Calu3 (cell line): ENCODE results near the gene NDUFB1. TPM values are rescaled to one million over a fixed set of nuclear protein-coding genes. Genes with fewer than 3 reads are reported as not detected.

Experiments used
- BruUV-seq: library from RNA; stranded (reverse); fragments of 400-500 nt; replicated peaks from 2 replicates; lab custom pipeline; 2021; lab: Mats Ljungman, UMichigan
- CTCF ChIA-PET: fragments of 300-600 bp; sonication (Branson Sonifier 250); formaldehyde crosslinking; loops from one replicate; lab custom pipeline; 2022; ENCODE audit warnings: antibody characterized with exemption; lab: Charles Lee
- DNase-seq: peaks from one replicate; pipeline ENCODE4 v3.0.0; 2022
- H3K27ac Mint-ChIP-seq: one replicate; pipeline ENCODE4 v1.8.0; 2022; ENCODE audit warnings: mixed read lengths; ENCODE audit not compliant: unreplicated experiment
- H3K27me3 Mint-ChIP-seq: one replicate; pipeline ENCODE4 v1.8.0; 2022; ENCODE audit warnings: mixed read lengths; ENCODE audit not compliant: unreplicated experiment
- H3K36me3 Mint-ChIP-seq: one replicate; pipeline ENCODE4 v1.8.0; 2022; ENCODE audit warnings: mild to moderate bottlenecking, moderate library complexity, mixed read lengths; ENCODE audit not compliant: insufficient read depth, unreplicated experiment
- H3K4me1 Mint-ChIP-seq: one replicate; pipeline ENCODE4 v1.8.0; 2022; ENCODE audit warnings: mild to moderate bottlenecking, low read depth, mixed read lengths; ENCODE audit not compliant: unreplicated experiment
- H3K4me3 Mint-ChIP-seq: one replicate; pipeline ENCODE4 v1.8.0; 2022; ENCODE audit warnings: mild to moderate bottlenecking, low read depth, moderate library complexity, mixed read lengths; ENCODE audit not compliant: unreplicated experiment
- H3K9me3 Mint-ChIP-seq: one replicate; pipeline ENCODE4 v1.8.0; 2022; ENCODE audit warnings: low read depth, mixed read lengths; ENCODE audit not compliant: unreplicated experiment
- intact Hi-C: fragments of 100-400 bp; cut with micrococcal nuclease; formaldehyde crosslinking; loops from one replicate; pipeline ENCODE4 v1.10.0; 2022; ENCODE audit not compliant: unreplicated experiment
- total RNA-seq: library from RNA; stranded (reverse); gene quantifications from 2 replicates; pipeline ENCODE4 v1.2.3, GENCODE V29; 2022
- TF ChIP-seq, protein P1 (sequence below): fragments of 200-600 bp; IDR thresholded peaks from one replicate; pipeline ENCODE4 v1.8.0; 2022; ENCODE audit warnings: antibody characterized with exemption; ENCODE audit not compliant: unreplicated experiment

NDUFB1 gene
- total RNA-seq, 1 experiment from 2014 or later, result 101 TPM

GRCh38 chr14:92154283-92154942 is 32.9 kb upstream of the NDUFB1 start:
- Mint-ChIP-seq H3K4me3 (no peak overlapping the region), H3K9me3 (no peaks in the 10 kb centered on the region), H3K27ac (no peak overlapping the region), H3K4me1 (no peaks in the 10 kb centered on the region), H3K27me3 (no peaks in the 10 kb centered on the region), H3K36me3 (peaks cover 50% of the 10 kb centered on the region)
- BruUV-seq, result no TSS peak
- TF ChIP-seq, protein P1, sequence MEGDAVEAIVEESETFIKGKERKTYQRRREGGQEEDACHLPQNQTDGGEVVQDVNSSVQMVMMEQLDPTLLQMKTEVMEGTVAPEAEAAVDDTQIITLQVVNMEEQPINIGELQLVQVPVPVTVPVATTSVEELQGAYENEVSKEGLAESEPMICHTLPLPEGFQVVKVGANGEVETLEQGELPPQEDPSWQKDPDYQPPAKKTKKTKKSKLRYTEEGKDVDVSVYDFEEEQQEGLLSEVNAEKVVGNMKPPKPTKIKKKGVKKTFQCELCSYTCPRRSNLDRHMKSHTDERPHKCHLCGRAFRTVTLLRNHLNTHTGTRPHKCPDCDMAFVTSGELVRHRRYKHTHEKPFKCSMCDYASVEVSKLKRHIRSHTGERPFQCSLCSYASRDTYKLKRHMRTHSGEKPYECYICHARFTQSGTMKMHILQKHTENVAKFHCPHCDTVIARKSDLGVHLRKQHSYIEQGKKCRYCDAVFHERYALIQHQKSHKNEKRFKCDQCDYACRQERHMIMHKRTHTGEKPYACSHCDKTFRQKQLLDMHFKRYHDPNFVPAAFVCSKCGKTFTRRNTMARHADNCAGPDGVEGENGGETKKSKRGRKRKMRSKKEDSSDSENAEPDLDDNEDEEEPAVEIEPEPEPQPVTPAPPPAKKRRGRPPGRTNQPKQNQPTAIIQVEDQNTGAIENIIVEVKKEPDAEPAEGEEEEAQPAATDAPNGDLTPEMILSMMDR, result no peak
- intact Hi-C loops, result no loop called here
- DNase-seq, result no peak
- CTCF ChIA-PET, result no interaction called here

DNA sequence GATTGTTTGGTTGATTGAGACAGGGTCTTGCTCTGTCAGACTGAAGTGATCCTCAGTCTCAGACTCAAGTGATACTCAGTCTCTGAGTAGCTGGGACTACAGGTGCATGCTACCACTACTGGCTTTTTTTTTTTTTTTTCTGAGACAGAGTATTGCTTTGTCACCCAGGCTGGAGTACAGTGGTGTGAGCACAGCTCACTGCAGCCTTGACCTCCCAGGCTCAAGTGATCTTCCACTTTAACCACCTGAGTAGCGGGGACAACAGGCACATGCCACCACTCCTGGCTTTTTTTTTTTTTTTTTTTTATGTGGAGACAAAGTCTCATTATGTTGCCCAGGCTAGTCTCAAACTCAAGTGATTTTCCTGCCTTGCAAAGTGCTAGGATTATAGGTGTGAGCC is 32.1 kb upstream of the NDUFB1 start:
- TF ChIP-seq, protein P1, result no peak
- no TSS peak for BruUV-seq
- no peak overlapping the region for H3K4me3 Mint-ChIP-seq
- intact Hi-C loops, result no loop called here
- H3K4me1 Mint-ChIP-seq, result no peaks in the 10 kb centered on the region
- peaks cover 50% of the 10 kb centered on the region for H3K36me3 Mint-ChIP-seq
- no peaks in the 10 kb centered on the region for H3K9me3 Mint-ChIP-seq
- H3K27ac Mint-ChIP-seq, result no peak overlapping the region
- CTCF ChIA-PET, result no interaction called here
- H3K27me3 Mint-ChIP-seq, result no peaks in the 10 kb centered on the region
- DNase-seq, result no peak

DNA sequence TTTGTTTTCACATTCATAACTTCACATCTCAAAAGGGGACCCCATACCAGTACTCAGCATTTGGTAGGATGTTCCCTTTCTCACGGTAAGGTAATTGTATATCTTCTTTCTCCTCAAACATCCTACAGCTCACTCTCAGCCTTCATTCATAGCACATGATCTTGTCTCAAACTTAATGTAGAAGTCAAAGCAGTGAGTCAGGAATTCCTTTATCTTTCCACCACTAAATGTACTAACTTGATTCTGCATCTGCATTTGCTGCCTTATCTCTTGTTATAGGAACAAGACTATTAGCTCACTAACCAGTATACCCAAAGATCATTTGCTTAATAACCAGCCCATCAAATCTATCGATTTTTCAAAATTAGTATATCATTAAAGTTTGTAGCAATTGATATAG is 23.2 kb upstream of the NDUFB1 start:
- peaks cover 20% of the 10 kb centered on the region for H3K36me3 Mint-ChIP-seq
- TF ChIP-seq, protein P1, result no peak
- no peaks in the 10 kb centered on the region for H3K9me3 Mint-ChIP-seq
- H3K4me1 Mint-ChIP-seq, result no peaks in the 10 kb centered on the region
- no peak for DNase-seq
- no peak overlapping the region for H3K4me3 Mint-ChIP-seq
- intact Hi-C loops, result no loop called here
- BruUV-seq, result no TSS peak
- H3K27me3 Mint-ChIP-seq, result no peaks in the 10 kb centered on the region
- CTCF ChIA-PET, result no interaction called here
- no peak overlapping the region for H3K27ac Mint-ChIP-seq

GRCh38 chr14:92143962-92144361 is 22.5 kb upstream of the NDUFB1 start:
- CTCF ChIA-PET, result no interaction called here
- Mint-ChIP-seq H3K9me3 (no peaks in the 10 kb centered on the region), H3K27me3 (no peaks in the 10 kb centered on the region), H3K4me3 (no peak overlapping the region), H3K4me1 (no peaks in the 10 kb centered on the region), H3K36me3 (peaks cover 25% of the 10 kb centered on the region), H3K27ac (no peak overlapping the region)
- no peak for DNase-seq
- TF ChIP-seq, protein P1, result no peak
- intact Hi-C loops, result no loop called here
- BruUV-seq, result no TSS peak
